H9 (cell line): ENCODE data around the gene ANKRD22. TPM values are rescaled to one million over a fixed set of nuclear protein-coding genes. Genes with fewer than 3 reads are reported as not detected.

Experiments
- DNase-seq: peaks from one replicate; pipeline ENCODE4 v3.0.0-alpha.2; 2017
- H2AFZ ChIP-seq: one replicate; pipeline ENCODE4 v1.6.1; 2013; ENCODE audit warnings: mild to moderate bottlenecking, low read length, control low read depth, moderate library complexity
- H2AK5ac ChIP-seq: 2 replicates; pipeline ENCODE4 v1.6.1; 2013; ENCODE audit warnings: low read length, control low read depth, mixed read lengths; ENCODE audit not compliant: insufficient read length
- H2BK120ac ChIP-seq: one replicate; pipeline ENCODE4 v1.6.1; 2013; ENCODE audit warnings: low read depth, mild to moderate bottlenecking, low read length, control low read depth, inconsistent platforms; ENCODE audit not compliant: poor library complexity, severe bottlenecking
- H2BK12ac ChIP-seq: 2 replicates; pipeline ENCODE4 v1.6.1; 2013; ENCODE audit warnings: low read length, control low read depth, mixed read lengths, low read depth; ENCODE audit not compliant: insufficient read length
- H2BK15ac ChIP-seq: 2 replicates; pipeline ENCODE4 v1.6.1; 2013; ENCODE audit warnings: low read depth, low read length, control low read depth
- H2BK20ac ChIP-seq: one replicate; pipeline ENCODE4 v1.6.1; 2013; ENCODE audit warnings: low read depth, mild to moderate bottlenecking, low read length, control low read depth, inconsistent platforms; ENCODE audit not compliant: poor library complexity, severe bottlenecking
- H2BK5ac ChIP-seq: 2 replicates; pipeline ENCODE4 v1.6.1; 2013; ENCODE audit warnings: low read length, control low read depth, mixed read lengths; ENCODE audit not compliant: insufficient read length
- H3K14ac ChIP-seq: 2 replicates; pipeline ENCODE4 v1.6.1; 2013; ENCODE audit warnings: low read length, control low read depth; ENCODE audit not compliant: insufficient read depth
- H3K18ac ChIP-seq: 2 replicates; pipeline ENCODE4 v1.6.1; 2013; ENCODE audit warnings: low read depth, mild to moderate bottlenecking, mixed read lengths, low read length, control low read depth; ENCODE audit not compliant: insufficient read length
- H3K23ac ChIP-seq: 2 replicates; pipeline ENCODE4 v1.6.1; 2013; ENCODE audit warnings: low read length, control low read depth, mixed read lengths, low read depth; ENCODE audit not compliant: insufficient read length
- H3K23me2 ChIP-seq: 2 replicates; pipeline ENCODE4 v1.6.1; 2013; ENCODE audit warnings: low read depth, mild to moderate bottlenecking, mixed read lengths, low read length, control low read depth; ENCODE audit not compliant: insufficient read length, poor library complexity, severe bottlenecking
- H3K27ac ChIP-seq: 2 replicates; pipeline ENCODE4 v1.5.1; 2013; ENCODE audit warnings: low read length, control low read depth, mixed read lengths, low read depth; ENCODE audit not compliant: insufficient read length
- H3K27me3 ChIP-seq: 2 replicates; pipeline ENCODE4 v1.6.1; 2013; ENCODE audit warnings: low read length, control low read depth, inconsistent platforms; ENCODE audit not compliant: insufficient read depth
- H3K4ac ChIP-seq: 2 replicates; pipeline ENCODE4 v1.6.1; 2013; ENCODE audit warnings: low read depth, mild to moderate bottlenecking, control low read depth, inconsistent platforms, low read length, moderate library complexity
- H3K4me1 ChIP-seq: 2 replicates; pipeline ENCODE4 v1.6.1; 2013; ENCODE audit warnings: low read length, control low read depth, inconsistent platforms; ENCODE audit not compliant: insufficient read depth
- H3K4me2 ChIP-seq: 2 replicates; pipeline ENCODE4 v1.6.1; 2013; ENCODE audit warnings: low read length, control low read depth, mixed read lengths; ENCODE audit not compliant: insufficient read length, insufficient read depth
- H3K56ac ChIP-seq: 2 replicates; pipeline ENCODE4 v1.6.1; 2013; ENCODE audit warnings: low read depth, mild to moderate bottlenecking, mixed read lengths, low read length, control low read depth; ENCODE audit not compliant: insufficient read length
- H3K79me1 ChIP-seq: 2 replicates; pipeline ENCODE4 v1.6.1; 2013; ENCODE audit warnings: low read depth, mild to moderate bottlenecking, moderate library complexity, low read length, control low read depth, inconsistent platforms; ENCODE audit not compliant: insufficient read depth, poor library complexity, severe bottlenecking
- H3K79me2 ChIP-seq: 2 replicates; pipeline ENCODE4 v1.6.1; 2013; ENCODE audit warnings: low read length, control low read depth, inconsistent platforms; ENCODE audit not compliant: insufficient read depth
- H3K9ac ChIP-seq: 2 replicates; pipeline ENCODE4 v1.6.1; 2013; ENCODE audit warnings: low read length, control low read depth, mixed read lengths; ENCODE audit not compliant: insufficient read length; ENCODE audit errors: extremely low read depth
- H3K9me3 ChIP-seq: one replicate; pipeline ENCODE4 v1.6.1; 2013; ENCODE audit warnings: low read depth, low read length, inconsistent platforms; ENCODE audit not compliant: control insufficient read depth
- H3T11ph ChIP-seq: one replicate; pipeline ENCODE4 v1.6.1; 2013; ENCODE audit warnings: mild to moderate bottlenecking, low read length, control low read depth, inconsistent platforms
- H4K20me1 ChIP-seq: one replicate; pipeline ENCODE4 v1.6.1; 2013; ENCODE audit not compliant: control insufficient read depth, insufficient read length, insufficient read depth
- H4K5ac ChIP-seq: 2 replicates; pipeline ENCODE4 v1.6.1; 2013; ENCODE audit warnings: low read depth, mild to moderate bottlenecking, mixed read lengths, low read length, control low read depth; ENCODE audit not compliant: insufficient read length
- H4K8ac ChIP-seq: replicated peaks from 2 replicates; pipeline ENCODE4 v1.6.1; 2013; ENCODE audit warnings: low read length, control low read depth, mixed read lengths, low read depth; ENCODE audit not compliant: insufficient read length
- H4K91ac ChIP-seq: 2 replicates; pipeline ENCODE4 v1.6.1; 2013; ENCODE audit warnings: low read depth, mild to moderate bottlenecking, moderate library complexity, mixed read lengths, low read length, control low read depth; ENCODE audit not compliant: insufficient read length
- H3K27ac Mint-ChIP-seq, 3 experiments: 2 replicates in 2 of 3; 3 replicates in 1 of 3; pipeline ENCODE4 v1.8.0; 2020 to 2021; ENCODE audit warnings: mixed read lengths in 3 of 3, mild to moderate bottlenecking in 1 of 3, moderate library complexity in 1 of 3
- H3K27me3 Mint-ChIP-seq: 2 replicates; pipeline ENCODE4 v1.8.0; 2021; ENCODE audit warnings: low read depth, mild to moderate bottlenecking, moderate library complexity, mixed read lengths
- H3K36me3 Mint-ChIP-seq, 3 experiments: 2 replicates in 2 of 3; 3 replicates in 1 of 3; pipeline ENCODE4 v1.8.0; 2020 to 2021; ENCODE audit warnings: low read depth in 3 of 3, mixed read lengths in 3 of 3; ENCODE audit not compliant: insufficient read depth in 1 of 3
- H3K4me1 Mint-ChIP-seq, 2 experiments: 2 replicates each; pipeline ENCODE4 v1.8.0; 2020; ENCODE audit warnings: mixed read lengths in 2 of 2
- H3K4me3 Mint-ChIP-seq, 2 experiments: 2 replicates in 1 of 2; 3 replicates in 1 of 2; pipeline ENCODE4 v1.8.0; 2020 to 2021; ENCODE audit warnings: mild to moderate bottlenecking in 2 of 2, mixed read lengths in 2 of 2, moderate library complexity in 1 of 2
- H3K9me3 Mint-ChIP-seq, 2 experiments: 2 replicates in 1 of 2; 3 replicates in 1 of 2; pipeline ENCODE4 v1.8.0; 2020; ENCODE audit warnings: mild to moderate bottlenecking in 2 of 2, mixed read lengths in 2 of 2, moderate library complexity in 1 of 2
- WGBS: extraction: QIAGEN DNeasy Blood & Tissue Kit; methylation state at CpG from one replicate; pipeline ENCODE4 v1.1.7; 2013; ENCODE audit warnings: missing lambda C conversion rate, low lambda C conversion rate, mixed read lengths; ENCODE audit not compliant: insufficient read length; ENCODE audit errors: extremely low coverage; 5-methylcytosine and 5-hydroxymethylcytosine counted together
- total RNA-seq: library from RNA; stranded (reverse); gene quantifications from 2 replicates; pipeline ENCODE4 v1.2.1, GENCODE V29; 2021
- TF ChIP-seq, protein P1 (sequence below): fragments of 200-600 bp; sonication (generic); conservative IDR thresholded peaks from 3 replicates; pipeline ENCODE4 v1.8.0; 2021; ENCODE audit warnings: antibody characterized with exemption, mild to moderate bottlenecking

The ANKRD22 gene
- total RNA-seq, 1 experiment from 2014 or later = not detected

- Mint-ChIP-seq H3K4me1 (peaks cover 12 to 13% of the 10 kb centered on the region in 2 experiments), H3K36me3 (no peaks in the 10 kb centered on the region), H3K4me3 (no peak overlapping the region), H3K27ac (no peak overlapping the region), H3K27me3 (no peaks in the 10 kb centered on the region), H3K9me3 (no peaks in the 10 kb centered on the region)
- DNase-seq = no peak
- Histone ChIP-seq H2BK20ac (no peak overlapping the region), H4K5ac (no peak overlapping the region), H2BK120ac (no peak overlapping the region), H3K9me3 (no peaks in the 10 kb centered on the region), H2BK12ac (no peak overlapping the region), H3K27me3 (no peaks in the 10 kb centered on the region), H3K23ac (no peak overlapping the region), H4K8ac (no peak overlapping the region), H3K27ac (no peak overlapping the region), H3K18ac (no peak overlapping the region), H4K91ac (no peak overlapping the region), H3K4me1 (no peaks in the 10 kb centered on the region; the same call in none of the 2 replicates), H3T11ph (no peak overlapping the region), H4K20me1 (no peaks in the 10 kb centered on the region), H3K79me2 (no peaks in the 10 kb centered on the region), H3K14ac (no peak overlapping the region), H3K4me2 (no peak overlapping the region), H3K56ac (no peak overlapping the region), H3K9ac (no peak overlapping the region), H3K23me2 (no peaks in the 10 kb centered on the region), H2BK15ac (no peak overlapping the region), H3K4ac (no peak overlapping the region), H2BK5ac (no peak overlapping the region), H2AFZ (no peak overlapping the region), H3K79me1 (no peaks in the 10 kb centered on the region), H2AK5ac (no peak overlapping the region)
- TF ChIP-seq, protein P1, sequence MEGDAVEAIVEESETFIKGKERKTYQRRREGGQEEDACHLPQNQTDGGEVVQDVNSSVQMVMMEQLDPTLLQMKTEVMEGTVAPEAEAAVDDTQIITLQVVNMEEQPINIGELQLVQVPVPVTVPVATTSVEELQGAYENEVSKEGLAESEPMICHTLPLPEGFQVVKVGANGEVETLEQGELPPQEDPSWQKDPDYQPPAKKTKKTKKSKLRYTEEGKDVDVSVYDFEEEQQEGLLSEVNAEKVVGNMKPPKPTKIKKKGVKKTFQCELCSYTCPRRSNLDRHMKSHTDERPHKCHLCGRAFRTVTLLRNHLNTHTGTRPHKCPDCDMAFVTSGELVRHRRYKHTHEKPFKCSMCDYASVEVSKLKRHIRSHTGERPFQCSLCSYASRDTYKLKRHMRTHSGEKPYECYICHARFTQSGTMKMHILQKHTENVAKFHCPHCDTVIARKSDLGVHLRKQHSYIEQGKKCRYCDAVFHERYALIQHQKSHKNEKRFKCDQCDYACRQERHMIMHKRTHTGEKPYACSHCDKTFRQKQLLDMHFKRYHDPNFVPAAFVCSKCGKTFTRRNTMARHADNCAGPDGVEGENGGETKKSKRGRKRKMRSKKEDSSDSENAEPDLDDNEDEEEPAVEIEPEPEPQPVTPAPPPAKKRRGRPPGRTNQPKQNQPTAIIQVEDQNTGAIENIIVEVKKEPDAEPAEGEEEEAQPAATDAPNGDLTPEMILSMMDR = no peak
- WGBS = no CpG with 5 or more reads among the region's 4 CpGs
Observed at GRCh38 chr10:88852327-88852726, 683 bp upstream of the ANKRD22 start.
